K562 (cell line): Measurements from ENCODE around the gene MTF1. TPM values are rescaled to one million over a fixed set of nuclear protein-coding genes. Genes with fewer than 3 reads are reported as not detected.

Source experiments
- FUS ChIP-seq: fragments of 200-400 bp; formaldehyde crosslinking; optimal IDR thresholded peaks from 2 replicates; pipeline ENCODE3; 2017; ENCODE audit warnings: low read depth, low read length
- JUN ChIP-seq, 2 experiments: sonication (generic) in 1 of 2; formaldehyde crosslinking in 1 of 2; IDR thresholded peaks; 2 replicates each; pipeline versions ENCODE4 v1.6.1 to v1.8.0; 2012 to 2022; ENCODE audit warnings: borderline replicate concordance in 2 of 2, mild to moderate bottlenecking in 2 of 2, improper control_type of control experiment in 1 of 2, low read depth in 1 of 2, low read length in 1 of 2, missing genetic modification reagents in 1 of 2
- KDM5B ChIP-seq: fragments of 200-600 bp; sonication (generic); IDR thresholded peaks from 2 replicates; pipeline ENCODE4 v1.6.1; 2012; ENCODE audit warnings: low read depth, mild to moderate bottlenecking, moderate library complexity, low read length, control low read depth, inconsistent platforms; ENCODE audit not compliant: insufficient replicate concordance
- MAZ ChIP-seq, 2 experiments: fragments of 450-650 bp in 1 of 2; sonication (generic) in 1 of 2; formaldehyde crosslinking; IDR thresholded peaks in 1 of 2; conservative IDR thresholded peaks in 1 of 2; 2 replicates each; pipeline versions ENCODE4 v1.4.0 to v1.5.0; 2020; ENCODE audit warnings: mild to moderate bottlenecking in 1 of 2, missing genetic modification reagents in 1 of 2
- NRF1 ChIP-seq, 2 experiments: fragments of 450-650 bp; IDR thresholded peaks in 1 of 2; conservative IDR thresholded peaks in 1 of 2; 2 replicates each; pipeline ENCODE4 v1.6.1; 2014; ENCODE audit warnings: mild to moderate bottlenecking in 2 of 2
- PHB ChIP-seq: fragments of 250-450 bp; sonication (Bioruptor Pico); IDR thresholded peaks from 2 replicates; pipeline ENCODE4 v1.5.0; 2021
- PYGO2 ChIP-seq: fragments of 450-650 bp; IDR thresholded peaks from 2 replicates; pipeline ENCODE4 v1.6.1; 2016; ENCODE audit warnings: mild to moderate bottlenecking, missing genetic modification characterization, moderate library complexity, missing compliant biosample characterization
- UBTF ChIP-seq, 2 experiments: IDR thresholded peaks; 2 replicates each; pipeline ENCODE4 v1.6.1; 2012; ENCODE audit warnings: improper control_type of control experiment in 2 of 2, low read depth in 2 of 2, low read length in 2 of 2, borderline replicate concordance in 1 of 2
- USF1 ChIP-seq: sonication (generic); formaldehyde crosslinking; IDR thresholded peaks from 2 replicates; pipeline ENCODE4 v1.9.0; 2022; ENCODE audit warnings: mild to moderate bottlenecking, missing genetic modification reagents
- ZBTB11 ChIP-seq, 3 experiments: fragments of 200-800 bp in 1 of 3; fragments of 250-450 bp in 1 of 3; fragments of 450-650 bp in 1 of 3; sonication (Bioruptor Pico) in 1 of 3; sonication (Bioruptor generic) in 1 of 3; formaldehyde crosslinking in 1 of 3; IDR thresholded peaks; 2 replicates each; pipeline versions ENCODE4 v1.6.1 to v1.8.0; 2016 to 2022; ENCODE audit warnings: mild to moderate bottlenecking in 2 of 3, missing genetic modification characterization in 2 of 3, missing compliant biosample characterization in 1 of 3, moderate library complexity in 1 of 3
- ZBTB7A ChIP-seq: IDR thresholded peaks from 2 replicates; pipeline ENCODE4 v1.6.1; 2011; ENCODE audit warnings: low read depth, mild to moderate bottlenecking, low read length, moderate library complexity, borderline replicate concordance; ENCODE audit not compliant: control insufficient read depth
- ZNF830 ChIP-seq: fragments of 250-450 bp; sonication (Bioruptor Pico); IDR thresholded peaks from 2 replicates; pipeline ENCODE4 v1.5.0; 2021; ENCODE audit warnings: mild to moderate bottlenecking
- polyA plus RNA-seq, 8 experiments: library from polyadenylated mRNA; depleted of rRNA in 4 of 8; stranded (reverse) in 5 of 8; unstranded in 3 of 8; fragments of >200 nt; fragmentation: Nextera tagmentation in 2 of 8; fragmentation: Illumina TruSeq in 1 of 8; extraction: Ambion mirVana in 2 of 8; extraction: Trizol in 1 of 8; gene quantifications; 2 replicates each; pipeline versions ENCODE4 v1.2.1 to v1.2.3, GENCODE V29; 2011 to 2014; ENCODE audit warnings: inconsistent platforms in 1 of 8, missing spikeins in 1 of 8
- total RNA-seq, 7 experiments: library from RNA; depleted of rRNA in 6 of 7; stranded (reverse); fragments of >200 nt in 6 of 7; fragmentation: Illumina TruSeq in 2 of 7; extraction: Trizol in 2 of 7; gene quantifications; 2 replicates each; pipeline versions ENCODE4 v1.2.1 to v1.2.3, GENCODE V29; 2011 to 2021; ENCODE audit warnings: low replicate concordance in 1 of 7
- TF ChIP-seq, protein P1 (sequence below), 3 experiments: IDR thresholded peaks in 2 of 3; conservative IDR thresholded peaks in 1 of 3; 2 replicates each; pipeline ENCODE4 v1.5.1; 2011 to 2012; ENCODE audit warnings: low read length in 3 of 3, mild to moderate bottlenecking in 3 of 3, control low read depth in 2 of 3, improper control_type of control experiment in 1 of 3, inconsistent platforms in 1 of 3, low read depth in 1 of 3, mixed read lengths in 1 of 3, moderate library complexity in 1 of 3; ENCODE audit not compliant: insufficient read depth in 2 of 3

MTF1 gene
- total and polyA plus RNA-seq, 9 of the 15 experiments (the other 6 are each of a cell fraction or from before 2014, with no cell fraction given): 1.1 to 12.2 (median 4.3) TPM

- TF ChIP-seq ZBTB11 (CRISPR knock-in tag; IDR thresholded peaks at IDR 0.05) (no peak), KDM5B (peak; percentile 50), FUS (peak; percentile 73), UBTF (IDR thresholded peaks at IDR 0.05; ENCODE audit: borderline replicate concordance in 1 of 2, low read depth in 2 of 2, low read length in 2 of 2) (peak in 1 of 2 experiments; percentile 90; a peak in 2 of 4 replicates), MAZ (CRISPR knock-in tag; conservative IDR thresholded peaks at IDR 0.05 in 1 of 2, IDR thresholded peaks at IDR 0.05 in 1 of 2) (peak; percentile 72 to 86; a peak in 3 of 4 replicates), PYGO2 (tag) (no peak), ZNF830 (no peak), JUN (IDR thresholded peaks at IDR 0.05; ENCODE audit: borderline replicate concordance, low read depth, low read length) (no peak), JUN (CRISPR knock-in tag; IDR thresholded peaks at IDR 0.05; ENCODE audit: borderline replicate concordance) (0 out of 2 replicates have a peak, but pooled peaks have one; percentile 34), ZBTB7A (peak; percentile 89; the same call in 1 of the 2 replicates), NRF1 (conservative IDR thresholded peaks at IDR 0.05 in 1 of 2, IDR thresholded peaks at IDR 0.05 in 1 of 2) (peak; percentile 90 to 91), USF1 (0 out of 2 replicates have a peak, but pooled peaks have one; percentile 26), PHB (CRISPR knock-in tag) (0 out of 2 replicates have a peak, but pooled peaks have one; percentile 36)
- TF ChIP-seq, protein P1, sequence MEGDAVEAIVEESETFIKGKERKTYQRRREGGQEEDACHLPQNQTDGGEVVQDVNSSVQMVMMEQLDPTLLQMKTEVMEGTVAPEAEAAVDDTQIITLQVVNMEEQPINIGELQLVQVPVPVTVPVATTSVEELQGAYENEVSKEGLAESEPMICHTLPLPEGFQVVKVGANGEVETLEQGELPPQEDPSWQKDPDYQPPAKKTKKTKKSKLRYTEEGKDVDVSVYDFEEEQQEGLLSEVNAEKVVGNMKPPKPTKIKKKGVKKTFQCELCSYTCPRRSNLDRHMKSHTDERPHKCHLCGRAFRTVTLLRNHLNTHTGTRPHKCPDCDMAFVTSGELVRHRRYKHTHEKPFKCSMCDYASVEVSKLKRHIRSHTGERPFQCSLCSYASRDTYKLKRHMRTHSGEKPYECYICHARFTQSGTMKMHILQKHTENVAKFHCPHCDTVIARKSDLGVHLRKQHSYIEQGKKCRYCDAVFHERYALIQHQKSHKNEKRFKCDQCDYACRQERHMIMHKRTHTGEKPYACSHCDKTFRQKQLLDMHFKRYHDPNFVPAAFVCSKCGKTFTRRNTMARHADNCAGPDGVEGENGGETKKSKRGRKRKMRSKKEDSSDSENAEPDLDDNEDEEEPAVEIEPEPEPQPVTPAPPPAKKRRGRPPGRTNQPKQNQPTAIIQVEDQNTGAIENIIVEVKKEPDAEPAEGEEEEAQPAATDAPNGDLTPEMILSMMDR (IDR thresholded peaks at IDR 0.05 in 2 of 3, conservative IDR thresholded peaks at IDR 0.05 in 1 of 3; ENCODE audit: insufficient read depth in 2 of 3, low read depth in 1 of 3, low read length in 3 of 3): peak in 1 of 3 experiments; percentile 14; a peak in 1 of 6 replicates
These were observed 50.7 kb downstream of the MTF1 start (continued) for GRCh38 chr1:37808369-37809319.
